ENCODE data around the gene ALOX5. TPM values are rescaled to one million over a fixed set of nuclear protein-coding genes. Genes with fewer than 3 reads are reported as not detected.
A peak's percentile ranks its signal among the peaks of the same experiment; 100 is the strongest.

The ALOX5 gene
- total and polyA plus RNA-seq, 2 of the 4 experiments (the other 2 are of a cell fraction) = not detected

DNA sequence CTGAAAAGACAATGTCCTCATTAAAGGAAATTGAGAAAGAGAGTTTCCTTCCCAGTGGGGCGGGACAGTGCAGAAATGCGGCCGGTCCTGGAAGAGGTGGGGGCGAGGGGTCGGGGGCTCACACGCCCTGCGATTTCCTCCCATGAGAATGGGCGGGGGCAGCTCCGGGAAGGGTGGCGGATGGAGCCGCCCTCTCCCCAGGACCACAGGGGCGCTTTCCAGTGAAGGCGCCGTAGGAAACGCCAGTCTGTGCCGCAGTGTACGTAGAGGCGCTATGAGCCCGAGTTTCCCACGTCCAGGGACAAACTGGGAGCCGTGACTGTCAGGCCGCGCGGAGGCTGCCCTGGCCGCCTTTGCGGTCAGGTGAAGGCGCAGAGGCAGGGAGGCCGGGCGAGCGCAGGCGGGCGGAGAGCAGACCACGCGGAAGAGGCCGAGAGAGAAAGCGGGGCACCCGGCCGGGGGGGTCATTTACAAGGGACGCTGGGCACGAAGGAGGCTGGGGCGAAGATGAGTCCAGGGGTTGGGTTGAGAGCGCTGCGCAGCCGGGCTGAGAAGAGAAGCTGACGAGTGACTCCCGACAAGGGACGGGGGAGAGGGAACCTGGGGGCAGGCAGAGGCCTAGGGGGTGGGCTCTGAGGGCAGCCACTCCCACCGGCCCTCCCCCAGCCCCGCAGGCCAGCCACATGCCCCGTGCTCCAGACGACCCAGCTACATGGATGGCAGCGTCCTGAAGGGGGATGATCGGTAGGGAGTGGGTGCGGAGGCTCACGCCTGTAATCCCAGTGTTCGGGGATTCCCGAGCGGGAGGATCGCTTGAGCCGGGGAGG lies 45.0 kb downstream of the ALOX5 start:
- Histone ChIP-seq H2BK120ac (ENCODE audit: low read depth, low read length) (no peak overlapping the region), H3K36me3 (ENCODE audit: control insufficient read depth, insufficient read depth, low read length) (no peaks in the 10 kb centered on the region), H3K9ac (ENCODE audit: low read depth, low read length) (peak overlapping the region; percentile 22; the same call in 1 of the 2 replicates), H2BK15ac (ENCODE audit: low read depth, low read length) (no peak overlapping the region), H3K4me1 (ENCODE audit: control insufficient read depth, insufficient read depth, low read length) (peaks cover 2% of the 10 kb centered on the region; the same call in 1 of the 2 replicates), H3K56ac (ENCODE audit: extremely low read depth, insufficient read depth, low read length) (no peak overlapping the region), H2BK5ac (ENCODE audit: low read depth, low read length, poor library complexity, severe bottlenecking) (no peak overlapping the region), H3K14ac (replicated peaks; ENCODE audit: low read depth, low read length) (no peak overlapping the region), H4K91ac (ENCODE audit: insufficient read depth, low read depth, low read length) (no peak overlapping the region), H2BK20ac (ENCODE audit: low read depth, low read length) (no peak overlapping the region), H3K23ac (ENCODE audit: low read depth, low read length) (no peak overlapping the region), H2AFZ (replicated peaks; ENCODE audit: low read length, poor library complexity) (peak overlapping the region; percentile 87), H2AK9ac (replicated peaks; ENCODE audit: low read depth, low read length, poor library complexity) (peak overlapping the region; percentile 57), H3K18ac (ENCODE audit: low read depth, low read length) (no peak overlapping the region), H3K4me2 (ENCODE audit: low read depth, low read length) (peak overlapping the region; percentile 93), H3K27ac (ENCODE audit: insufficient read depth, low read length) (no peak overlapping the region), H3K79me1 (ENCODE audit: low read depth in 1 of 2, low read length in 2 of 2) (no peaks in the 10 kb centered on the region), H4K20me1 (ENCODE audit: insufficient read depth, low read length) (no peaks in the 10 kb centered on the region), H3K27me3 (ENCODE audit: control insufficient read depth, insufficient read depth, low read length) (peaks cover 42% of the 10 kb centered on the region), H2AK5ac (ENCODE audit: low read depth, low read length) (no peak overlapping the region), H3K9me3 (ENCODE audit: control insufficient read depth, insufficient read depth, low read length) (no peaks in the 10 kb centered on the region), H3K4me3 (ENCODE audit: insufficient read depth, low read depth, low read length) (peak overlapping the region; percentile 47), H3K4ac (ENCODE audit: low read depth, low read length) (no peak overlapping the region), H4K5ac (ENCODE audit: low read depth, low read length) (no peak overlapping the region), H4K8ac (ENCODE audit: low read depth in 2 of 2, low read length in 2 of 2) (no peak overlapping the region), H3K9me1 (ENCODE audit: insufficient read depth, low read length) (no peaks in the 10 kb centered on the region)
- intact Hi-C loops (cut with micrococcal nuclease) (no loop called here), dilution Hi-C loops (cut with HindIII; ENCODE audit: low sequenced_read_pairs, unreplicated experiment) (no loop called here), in situ Hi-C loops (cut with MboI; ENCODE audit: low sequenced_read_pairs) (no loop called here)
- DNase-seq = peak; percentile 10
- POLR2A ChIA-PET (ENCODE audit: unreplicated experiment) = no interaction called here
- TF ChIP-seq FOS (IDR thresholded peaks at IDR 0.05; ENCODE audit: low read depth, low read length) = no peak
- no peak for TF ChIP-seq RCOR1 (IDR thresholded peaks at IDR 0.05; ENCODE audit: insufficient replicate concordance, low read length)
- TF ChIP-seq, protein P1, sequence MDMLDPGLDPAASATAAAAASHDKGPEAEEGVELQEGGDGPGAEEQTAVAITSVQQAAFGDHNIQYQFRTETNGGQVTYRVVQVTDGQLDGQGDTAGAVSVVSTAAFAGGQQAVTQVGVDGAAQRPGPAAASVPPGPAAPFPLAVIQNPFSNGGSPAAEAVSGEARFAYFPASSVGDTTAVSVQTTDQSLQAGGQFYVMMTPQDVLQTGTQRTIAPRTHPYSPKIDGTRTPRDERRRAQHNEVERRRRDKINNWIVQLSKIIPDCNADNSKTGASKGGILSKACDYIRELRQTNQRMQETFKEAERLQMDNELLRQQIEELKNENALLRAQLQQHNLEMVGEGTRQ (IDR thresholded peaks at IDR 0.05; ENCODE audit: low read depth, low read length) = no peak
- TF ChIP-seq MAFK (IDR thresholded peaks at IDR 0.05; ENCODE audit: low read depth, low read length) = no peak
- TF ChIP-seq MXI1 (IDR thresholded peaks at IDR 0.05; ENCODE audit: borderline replicate concordance, low read depth, low read length) = no peak
- TF ChIP-seq, protein P2, sequence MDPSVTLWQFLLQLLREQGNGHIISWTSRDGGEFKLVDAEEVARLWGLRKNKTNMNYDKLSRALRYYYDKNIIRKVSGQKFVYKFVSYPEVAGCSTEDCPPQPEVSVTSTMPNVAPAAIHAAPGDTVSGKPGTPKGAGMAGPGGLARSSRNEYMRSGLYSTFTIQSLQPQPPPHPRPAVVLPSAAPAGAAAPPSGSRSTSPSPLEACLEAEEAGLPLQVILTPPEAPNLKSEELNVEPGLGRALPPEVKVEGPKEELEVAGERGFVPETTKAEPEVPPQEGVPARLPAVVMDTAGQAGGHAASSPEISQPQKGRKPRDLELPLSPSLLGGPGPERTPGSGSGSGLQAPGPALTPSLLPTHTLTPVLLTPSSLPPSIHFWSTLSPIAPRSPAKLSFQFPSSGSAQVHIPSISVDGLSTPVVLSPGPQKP (IDR thresholded peaks at IDR 0.05; ENCODE audit: borderline replicate concordance, low read depth, low read length) = no peak
- TF ChIP-seq BHLHE40 (IDR thresholded peaks at IDR 0.05; ENCODE audit: low read depth, low read length) = no peak
- TF ChIP-seq MAZ (IDR thresholded peaks at IDR 0.05; ENCODE audit: borderline replicate concordance, low read depth, low read length) = no peak
- TF ChIP-seq SMC3 (IDR thresholded peaks at IDR 0.05; ENCODE audit: low read depth, low read length) = no peak
- no peak for TF ChIP-seq CHD1 (IDR thresholded peaks at IDR 0.05; ENCODE audit: low read depth, low read length)
- no peak for TF ChIP-seq CEBPB (IDR thresholded peaks at IDR 0.05; ENCODE audit: low read depth, low read length)
- no peak for TF ChIP-seq RAD21 (IDR thresholded peaks at IDR 0.05; ENCODE audit: low read length)
- no TSS peak for BruUV-seq (replicated peaks)
- WGBS, 2 experiments (ENCODE audit: extremely low coverage in 2 of 2, insufficient read length in 1 of 2) = 0% methylated on average over 21 of the region's 60 CpGs; no CpG with 5 or more reads in 1 of the 2 experiments
- CTCF ChIA-PET = no interaction called here
- ATAC-seq (ENCODE audit: low read depth) = peak; percentile 80

Data from IMR-90 (cell line).